OCI-LY7 (cell line): ENCODE measurements around the gene DCDC2C. TPM values are rescaled to one million over a fixed set of nuclear protein-coding genes. Genes with fewer than 3 reads are reported as not detected.

ENCODE experiments used
- BruUV-seq: library from RNA; stranded (reverse); fragments of 400-500 nt; replicated peaks from 2 replicates; lab custom pipeline; 2021; lab: Mats Ljungman, UMichigan
- CTCF ChIA-PET: fragments of 300-600 bp; sonication (Branson Sonifier 250); formaldehyde crosslinking; loops from one replicate; lab custom pipeline; 2022; ENCODE audit warnings: antibody characterized with exemption; ENCODE audit not compliant: unreplicated experiment; lab: Charles Lee
- POLR2A ChIA-PET: fragments of 300-600 bp; sonication (Branson Sonifier 250); formaldehyde crosslinking; loops from one replicate; lab custom pipeline; 2022; ENCODE audit warnings: antibody characterized with exemption; lab: Charles Lee
- DNase-seq: peaks from one replicate; pipeline ENCODE4 v3.0.0-alpha.2; 2015; ENCODE audit warnings: low spot score
- H2AFZ ChIP-seq: fragments of 200-600 bp; sonication (generic), shearing (Covaris generic); 2 replicates; pipeline ENCODE4 v1.6.1; 2014; ENCODE audit warnings: mild to moderate bottlenecking, antibody characterized with exemption, low read length, moderate library complexity
- H3K27ac ChIP-seq: fragments of 200-600 bp; sonication (generic); 2 replicates; pipeline ENCODE4 v1.5.1; 2014; ENCODE audit warnings: mixed run types, low read depth, mild to moderate bottlenecking, moderate library complexity, low read length, inconsistent platforms; ENCODE audit not compliant: poor library complexity, severe bottlenecking
- H3K36me3 ChIP-seq: fragments of 200-600 bp; sonication (generic); 2 replicates; pipeline ENCODE4 v1.6.1; 2014; ENCODE audit warnings: mild to moderate bottlenecking, antibody characterized with exemption, low read length, moderate library complexity, mixed read lengths; ENCODE audit not compliant: insufficient read depth
- H3K4me1 ChIP-seq: fragments of 200-600 bp; sonication (generic); 2 replicates; pipeline ENCODE4 v1.5.1; 2014; ENCODE audit warnings: mild to moderate bottlenecking, low read length; ENCODE audit not compliant: insufficient read depth, poor library complexity, severe bottlenecking
- H3K4me2 ChIP-seq: fragments of 200-600 bp; sonication (generic); 2 replicates; pipeline ENCODE4 v1.6.1; 2014; ENCODE audit warnings: mild to moderate bottlenecking, low read length
- H3K4me3 ChIP-seq: fragments of 200-600 bp; sonication (generic); 2 replicates; pipeline ENCODE4 v1.5.1; 2014; ENCODE audit warnings: mild to moderate bottlenecking, low read depth, low read length; ENCODE audit not compliant: poor library complexity, severe bottlenecking
- H3K79me2 ChIP-seq: fragments of 200-600 bp; sonication (generic); 2 replicates; pipeline ENCODE4 v1.6.1; 2016; ENCODE audit warnings: low read depth, mild to moderate bottlenecking, low read length, moderate library complexity, mixed read lengths; ENCODE audit not compliant: insufficient read depth
- H3K9me2 ChIP-seq: fragments of 200-600 bp; sonication (generic); 2 replicates; pipeline ENCODE4 v1.6.1; 2016; ENCODE audit warnings: mild to moderate bottlenecking, low read length, mixed read lengths; ENCODE audit not compliant: insufficient read depth
- H3K9me3 ChIP-seq: fragments of 200-600 bp; sonication (generic); 2 replicates; pipeline ENCODE4 v1.6.1; 2014; ENCODE audit warnings: mild to moderate bottlenecking, mixed run types, low read length, mixed read lengths
- H4K20me1 ChIP-seq: fragments of 200-600 bp; sonication (generic); 2 replicates; pipeline ENCODE4 v1.6.1; 2014; ENCODE audit warnings: mild to moderate bottlenecking, antibody characterized with exemption, low read length, moderate library complexity, mixed read lengths; ENCODE audit not compliant: insufficient read depth
- CTCF ChIP-seq: fragments of 200-600 bp; sonication (generic); conservative IDR thresholded peaks from 2 replicates; pipeline ENCODE4 v1.5.1; 2014; ENCODE audit warnings: mild to moderate bottlenecking, antibody characterized with exemption, low read length, moderate library complexity, mixed read lengths
- EZH2phosphoT487 ChIP-seq: fragments of 200-600 bp; sonication (generic); IDR thresholded peaks from 2 replicates; pipeline ENCODE4 v1.6.1; 2018; ENCODE audit warnings: low read depth, borderline replicate concordance, mild to moderate bottlenecking, mixed run types, antibody characterized with exemption, low read length, moderate library complexity, mixed read lengths
- intact Hi-C: fragments of 100-400 bp; cut with micrococcal nuclease; formaldehyde crosslinking; loops from one replicate; pipeline ENCODE4 v1.10.0; 2022; ENCODE audit not compliant: unreplicated experiment
- total RNA-seq, 2 experiments: library from RNA; depleted of rRNA in 1 of 2; stranded (reverse); fragments of >200 nt in 1 of 2; shearing (Covaris generic) in 1 of 2; gene quantifications; 2 replicates each; pipeline ENCODE4 v1.2.3, GENCODE V29; 2014 to 2022

Gene DCDC2C
- total RNA-seq, 2 experiments from 2014 or later: not detected

- no peak for TF ChIP-seq EZH2phosphoT487
- TF ChIP-seq CTCF: peak; percentile 82
- ChIA-PET CTCF (no interaction called here), POLR2A (interaction anchor here (0.5 to 1.0 kb wide), 2 partner anchors 40 to 153 kb away, joined by 3 to 4 read pairs; no protein-coding TSS in a partner anchor)
- no peaks in the 10 kb centered on the region for H3K36me3 ChIP-seq
- peak; percentile 51 for DNase-seq
- no peak overlapping the region for H2AFZ ChIP-seq
- H3K27ac ChIP-seq: no peak overlapping the region
- H3K4me2 ChIP-seq: no peak overlapping the region
- no peak overlapping the region for H3K4me3 ChIP-seq
- no peaks in the 10 kb centered on the region for H4K20me1 ChIP-seq
- H3K9me3 ChIP-seq: peaks cover 4% of the 10 kb centered on the region; the same call in 1 of the 2 replicates
- no peaks in the 10 kb centered on the region for H3K79me2 ChIP-seq
- H3K4me1 ChIP-seq: no peaks in the 10 kb centered on the region
- intact Hi-C loops: loop anchor here (5.0 kb wide), 1 partner anchor 90 kb away; no protein-coding TSS in a partner anchor
- no peaks in the 10 kb centered on the region for H3K9me2 ChIP-seq
- BruUV-seq: no TSS peak
Observed at GRCh38 chr2:3692375-3692774, 11.0 kb upstream of the DCDC2C start.

GRCh38 chr2:3696545-3696944 is 6.8 kb upstream of the DCDC2C start:
- CTCF ChIA-PET: interaction anchor here (1.0 kb wide), 1 partner anchor 84 kb away, joined by 3 read pairs; no protein-coding TSS in a partner anchor

More at GRCh38 chr2:3696545-3696944, 6.8 kb upstream of the DCDC2C start:
- H3K4me2 ChIP-seq: no peak overlapping the region
- H3K27ac ChIP-seq: no peak overlapping the region
- no peak overlapping the region for H3K4me3 ChIP-seq
- no peak overlapping the region for H2AFZ ChIP-seq
- no peaks in the 10 kb centered on the region for H3K9me2 ChIP-seq
- TF ChIP-seq CTCF: no peak
- no peak for TF ChIP-seq EZH2phosphoT487
- POLR2A ChIA-PET: no interaction called here
- H3K36me3 ChIP-seq: no peaks in the 10 kb centered on the region
- H3K79me2 ChIP-seq: no peaks in the 10 kb centered on the region
- H3K9me3 ChIP-seq: no peaks in the 10 kb centered on the region
- no TSS peak for BruUV-seq
- DNase-seq: no peak
- intact Hi-C loops: no loop called here
- H3K4me1 ChIP-seq: no peaks in the 10 kb centered on the region
- no peaks in the 10 kb centered on the region for H4K20me1 ChIP-seq
